Ovary (tissue), 9 donors: Measurements from ENCODE around the gene NTMT2. TPM values are rescaled to one million over a fixed set of nuclear protein-coding genes. Genes with fewer than 3 reads are reported as not detected.

Experiments
- microRNA-seq, 3 donors: library from miRNA; unstranded; fragments of <30 nt; microRNA quantifications; one replicate each; pipeline versions ENCODE4 to v1.2.0, GENCODE V29; 2019 to 2020
- polyA plus RNA-seq, 2 donors: library from polyadenylated mRNA; stranded (reverse); fragments of 200-250 nt in 1 of 2; fragments of 350-450 nt in 1 of 2; fragmentation: Illumina TruSeq in 1 of 2; extraction: RNeasy Lipid Tissue Mini Kit (QIAGEN cat#74804) in 1 of 2; gene quantifications; one replicate each; pipeline ENCODE4 v1.2.3, GENCODE V29; 2013 to 2014
- small RNA-seq: library from RNA; depleted of rRNA; stranded (forward); fragments of <200 nt; gene quantifications from one replicate; pipeline ENCODE3, GENCODE V24; 2016
- total RNA-seq, 7 donors: library from RNA; depleted of rRNA in 2 of 7; stranded (reverse); fragments of >200 nt in 2 of 7; fragmentation: NEBNext Ultra II Directional in 3 of 7; extraction: Animal tissue kit (Norgen Biotek cat#: 25700) in 3 of 7; gene quantifications; one replicate each; pipeline versions ENCODE4 v1.1.0 to v1.2.4, GENCODE V29; 2016 to 2023
- donor health status: DM: no; HTN: no; CAD: no; lungs with moderate emphysema.
- donor health status: DM: no; HTN: no; CAD: no.
- donor health status: Bipolar disorder and iron deficiency.
- donor health status: DM: yes; HTN: yes; CAD: no.
- donor health status: DM: no; HTN: no; CAD: no.
- donor health status: DM: yes; HTN: yes; CAD: no.

NTMT2 gene
- total and polyA plus RNA-seq, 9 donors, result not detected

Small RNA genes within 50 kb of the gene (microRNA-seq; reads per million reads assigned to microRNA genes)
- gene MIR3119-1 (0 reads per million in 3 donors), gene MIR3119-2 (0 reads per million in 3 donors)

Small RNA genes within 50 kb of the gene (small RNA-seq; reads per million reads assigned to genes)
- not detected for gene MIR3119-2

Other genes with a start within 250 kb of the NTMT2 start
- 10 to 100 TPM; 29.8 to 35.5 (median 31.4) TPM for gene KIFAP3, start 71.3 kb upstream of the NTMT2 start, total RNA-seq
- gene KIFAP3, start 71.3 kb upstream of the NTMT2 start, polyA plus RNA-seq, result 10 to 100 TPM; 16.1 to 33.2 TPM